SJSA1 (cell line): ENCODE measurements around the gene ADD2. TPM values are rescaled to one million over a fixed set of nuclear protein-coding genes. Genes with fewer than 3 reads are reported as not detected.
"Not testable (repeated sequence)": the region's sequence is repeated elsewhere in the genome, so short reads cannot be mapped to it uniquely, and the experiment has no call there.

Experiments
- DNase-seq, 2 experiments: peaks; one replicate each; pipeline ENCODE4 v3.0.0-alpha.2; 2015 to 2020; ENCODE audit warnings: low spot score in 2 of 2, low read depth in 1 of 2
- H3K27ac ChIP-seq: fragments of 250-450 bp; sonication (Bioruptor Pico); 2 replicates; pipeline ENCODE4 v1.5.1; 2020; ENCODE audit warnings: mild to moderate bottlenecking, moderate library complexity
- H3K27me3 ChIP-seq: fragments of 250-450 bp; sonication (Bioruptor Pico); replicated peaks from 2 replicates; pipeline ENCODE4 v1.5.1; 2020; ENCODE audit warnings: mild to moderate bottlenecking, moderate library complexity
- H3K36me3 ChIP-seq: fragments of 250-450 bp; sonication (Bioruptor Pico); 2 replicates; pipeline ENCODE4 v1.5.1; 2020; ENCODE audit warnings: mild to moderate bottlenecking
- H3K4me1 ChIP-seq: fragments of 250-450 bp; sonication (Bioruptor Pico); replicated peaks from 2 replicates; pipeline ENCODE4 v1.6.1; 2021; ENCODE audit warnings: mild to moderate bottlenecking
- H3K4me3 ChIP-seq: fragments of 250-450 bp; sonication (Bioruptor Pico); 2 replicates; pipeline ENCODE4 v1.5.1; 2020; ENCODE audit warnings: mild to moderate bottlenecking
- H3K9me3 ChIP-seq: fragments of 250-450 bp; sonication (Bioruptor Pico); replicated peaks from 2 replicates; pipeline ENCODE4 v1.5.1; 2020; ENCODE audit warnings: mild to moderate bottlenecking
- total RNA-seq: library from RNA; depleted of rRNA; stranded (reverse); fragments of >200 nt; shearing (Covaris generic); gene quantifications from 2 replicates; pipeline ENCODE4 v1.2.3, GENCODE V29; 2014

The ADD2 gene
- total RNA-seq, 1 experiment from 2014 or later: not detected

- Histone ChIP-seq H3K27ac (no peak overlapping the region), H3K27me3 (no peaks in the 10 kb centered on the region), H3K9me3 (no peaks in the 10 kb centered on the region), H3K4me1 (no peaks in the 10 kb centered on the region), H3K36me3 (no peaks in the 10 kb centered on the region), H3K4me3 (no peak overlapping the region)
- DNase-seq: no peak
These were observed 99.1 kb downstream of the ADD2 start for GRCh38 chr2:70668911-70669310.

- Histone ChIP-seq H3K36me3 (no peaks in the 10 kb centered on the region), H3K27me3 (no peaks in the 10 kb centered on the region), H3K4me3 (no peak overlapping the region), H3K4me1 (no peaks in the 10 kb centered on the region), H3K9me3 (no peaks in the 10 kb centered on the region), H3K27ac (no peak overlapping the region)
- DNase-seq: no peak
These were observed 99.6 kb downstream of the ADD2 start for GRCh38 chr2:70668432-70668831.

- Histone ChIP-seq H3K27ac (no peak overlapping the region), H3K9me3 (no peaks in the 10 kb centered on the region), H3K36me3 (no peaks in the 10 kb centered on the region), H3K27me3 (peaks cover 3% of the 10 kb centered on the region; the same call in 1 of the 2 replicates), H3K4me1 (no peaks in the 10 kb centered on the region), H3K4me3 (no peak overlapping the region)
- no peak for DNase-seq
These were observed 103.5 kb downstream of the ADD2 start for GRCh38 chr2:70664525-70664924.

- no peaks in the 10 kb centered on the region for H3K9me3 ChIP-seq
- peaks cover 9% of the 10 kb centered on the region; the same call in 1 of the 2 replicates for H3K27me3 ChIP-seq
- no peak overlapping the region for H3K4me3 ChIP-seq
- DNase-seq: no peak
- H3K27ac ChIP-seq: no peak overlapping the region
- H3K4me1 ChIP-seq: no peaks in the 10 kb centered on the region
- H3K36me3 ChIP-seq: no peaks in the 10 kb centered on the region
These were observed 104.6 kb downstream of the ADD2 start for GRCh38 chr2:70663411-70663810.

- no peak overlapping the region for H3K27ac ChIP-seq
- DNase-seq: no peak
- no peaks in the 10 kb centered on the region for H3K4me1 ChIP-seq
- H3K27me3 ChIP-seq: peaks cover 12% of the 10 kb centered on the region; the same call in 1 of the 2 replicates
- no peaks in the 10 kb centered on the region for H3K9me3 ChIP-seq
- H3K4me3 ChIP-seq: no peak overlapping the region
- no peaks in the 10 kb centered on the region for H3K36me3 ChIP-seq
These were observed 108.4 kb downstream of the ADD2 start for GRCh38 chr2:70659551-70659950.

- H3K27me3 ChIP-seq: peaks cover 16% of the 10 kb centered on the region; the same call in 1 of the 2 replicates
- DNase-seq: no peak
- no peak overlapping the region for H3K4me3 ChIP-seq
- no peak overlapping the region for H3K27ac ChIP-seq
- H3K36me3 ChIP-seq: no peaks in the 10 kb centered on the region
- no peaks in the 10 kb centered on the region for H3K9me3 ChIP-seq
- H3K4me1 ChIP-seq: no peaks in the 10 kb centered on the region
These were observed 109.5 kb downstream of the ADD2 start for GRCh38 chr2:70658476-70658875.

- Histone ChIP-seq H3K9me3 (no peaks in the 10 kb centered on the region), H3K36me3 (no peaks in the 10 kb centered on the region), H3K4me1 (no peaks in the 10 kb centered on the region), H3K4me3 (no peak overlapping the region), H3K27me3 (peaks cover 16% of the 10 kb centered on the region), H3K27ac (no peak overlapping the region)
- no peak for DNase-seq
These were observed 110.8 kb downstream of the ADD2 start for GRCh38 chr2:70657246-70657645.

GRCh38 chr2:70656421-70657010 is 111.5 kb downstream of the ADD2 start:
- H3K27ac ChIP-seq: no peak overlapping the region
- H3K27me3 ChIP-seq: peaks cover 19% of the 10 kb centered on the region
- H3K9me3 ChIP-seq: no peaks in the 10 kb centered on the region
- H3K4me1 ChIP-seq: no peaks in the 10 kb centered on the region
- H3K4me3 ChIP-seq: no peak overlapping the region
- H3K36me3 ChIP-seq: no peaks in the 10 kb centered on the region
- no peak for DNase-seq

- H3K4me1 ChIP-seq: no peaks in the 10 kb centered on the region
- no peaks in the 10 kb centered on the region for H3K36me3 ChIP-seq
- H3K27ac ChIP-seq: no peak overlapping the region
- DNase-seq: no peak
- H3K9me3 ChIP-seq: no peaks in the 10 kb centered on the region
- peaks cover 21% of the 10 kb centered on the region for H3K27me3 ChIP-seq
- no peak overlapping the region for H3K4me3 ChIP-seq
These were observed 112.2 kb downstream of the ADD2 start for GRCh38 chr2:70655786-70656185.

GRCh38 chr2:70655211-70655610 is 112.8 kb downstream of the ADD2 start:
- H3K27me3 ChIP-seq: peaks cover 21% of the 10 kb centered on the region
- not testable (repeated sequence) for H3K27ac ChIP-seq, H3K9me3 ChIP-seq, DNase-seq, H3K36me3 ChIP-seq, H3K4me3 ChIP-seq, H3K4me1 ChIP-seq

- Histone ChIP-seq H3K4me1 (no peaks in the 10 kb centered on the region), H3K36me3 (no peaks in the 10 kb centered on the region), H3K4me3 (no peak overlapping the region), H3K27me3 (peaks cover 9% of the 10 kb centered on the region), H3K9me3 (no peaks in the 10 kb centered on the region), H3K27ac (no peak overlapping the region)
- DNase-seq: no peak
These were observed 116.3 kb downstream of the ADD2 start for GRCh38 chr2:70651727-70652126.

GRCh38 chr2:70651014-70651413 is 117.0 kb downstream of the ADD2 start:
- Histone ChIP-seq H3K36me3 (no peaks in the 10 kb centered on the region), H3K27me3 (peaks cover 9% of the 10 kb centered on the region), H3K4me3 (no peak overlapping the region), H3K4me1 (no peaks in the 10 kb centered on the region), H3K27ac (no peak overlapping the region), H3K9me3 (no peaks in the 10 kb centered on the region)
- DNase-seq: no peak

- Histone ChIP-seq H3K27ac (no peak overlapping the region), H3K4me3 (no peak overlapping the region), H3K9me3 (no peaks in the 10 kb centered on the region), H3K4me1 (no peaks in the 10 kb centered on the region), H3K27me3 (peaks cover 9% of the 10 kb centered on the region), H3K36me3 (no peaks in the 10 kb centered on the region)
- no peak for DNase-seq
These were observed 119.0 kb downstream of the ADD2 start for GRCh38 chr2:70648961-70649360.

GRCh38 chr2:70647873-70648481 is 120.0 kb downstream of the ADD2 start:
- no peaks in the 10 kb centered on the region for H3K9me3 ChIP-seq
- no peak overlapping the region for H3K4me3 ChIP-seq
- H3K27me3 ChIP-seq: peaks cover 5% of the 10 kb centered on the region; the same call in 1 of the 2 replicates
- peak; percentile 39 to 62 for DNase-seq
- H3K27ac ChIP-seq: no peak overlapping the region
- no peaks in the 10 kb centered on the region for H3K36me3 ChIP-seq
- no peaks in the 10 kb centered on the region for H3K4me1 ChIP-seq
